ENCODE results near the gene SFN.
"Not testable (repeated sequence)": the region's sequence is repeated elsewhere in the genome, so short reads cannot be mapped to it uniquely, and the experiment has no call there.

The SFN gene

GRCh38 chr1:26861889-26862378 lies 1.0 kb upstream of the SFN start:
- peaks cover 25% of the 10 kb centered on the region for H3K36me3 ChIP-seq
- TF ChIP-seq, protein P1, sequence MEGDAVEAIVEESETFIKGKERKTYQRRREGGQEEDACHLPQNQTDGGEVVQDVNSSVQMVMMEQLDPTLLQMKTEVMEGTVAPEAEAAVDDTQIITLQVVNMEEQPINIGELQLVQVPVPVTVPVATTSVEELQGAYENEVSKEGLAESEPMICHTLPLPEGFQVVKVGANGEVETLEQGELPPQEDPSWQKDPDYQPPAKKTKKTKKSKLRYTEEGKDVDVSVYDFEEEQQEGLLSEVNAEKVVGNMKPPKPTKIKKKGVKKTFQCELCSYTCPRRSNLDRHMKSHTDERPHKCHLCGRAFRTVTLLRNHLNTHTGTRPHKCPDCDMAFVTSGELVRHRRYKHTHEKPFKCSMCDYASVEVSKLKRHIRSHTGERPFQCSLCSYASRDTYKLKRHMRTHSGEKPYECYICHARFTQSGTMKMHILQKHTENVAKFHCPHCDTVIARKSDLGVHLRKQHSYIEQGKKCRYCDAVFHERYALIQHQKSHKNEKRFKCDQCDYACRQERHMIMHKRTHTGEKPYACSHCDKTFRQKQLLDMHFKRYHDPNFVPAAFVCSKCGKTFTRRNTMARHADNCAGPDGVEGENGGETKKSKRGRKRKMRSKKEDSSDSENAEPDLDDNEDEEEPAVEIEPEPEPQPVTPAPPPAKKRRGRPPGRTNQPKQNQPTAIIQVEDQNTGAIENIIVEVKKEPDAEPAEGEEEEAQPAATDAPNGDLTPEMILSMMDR (IDR thresholded peaks at IDR 0.05), result no peak
- H3K27ac ChIP-seq, result no peak overlapping the region
- no peaks in the 10 kb centered on the region for H3K9me3 ChIP-seq
- H3K27me3 ChIP-seq, result peaks cover 24% of the 10 kb centered on the region
- no peak overlapping the region for H3K4me3 ChIP-seq (ENCODE audit: low read depth in 1 of 2, low read length in 1 of 2)
- peaks cover 18 to 23% of the 10 kb centered on the region in 2 experiments for H3K4me1 ChIP-seq (ENCODE audit: control insufficient read depth in 1 of 2, insufficient read depth in 1 of 2, low read depth in 1 of 2, low read length in 1 of 2)

DNA sequence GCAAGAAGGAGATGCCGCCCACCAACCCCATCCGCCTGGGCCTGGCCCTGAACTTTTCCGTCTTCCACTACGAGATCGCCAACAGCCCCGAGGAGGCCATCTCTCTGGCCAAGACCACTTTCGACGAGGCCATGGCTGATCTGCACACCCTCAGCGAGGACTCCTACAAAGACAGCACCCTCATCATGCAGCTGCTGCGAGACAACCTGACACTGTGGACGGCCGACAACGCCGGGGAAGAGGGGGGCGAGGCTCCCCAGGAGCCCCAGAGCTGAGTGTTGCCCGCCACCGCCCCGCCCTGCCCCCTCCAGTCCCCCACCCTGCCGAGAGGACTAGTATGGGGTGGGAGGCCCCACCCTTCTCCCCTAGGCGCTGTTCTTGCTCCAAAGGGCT lies 732 bp downstream of the SFN start:
- TF ChIP-seq, protein P1 (IDR thresholded peaks at IDR 0.05), result no peak
- Histone ChIP-seq H3K4me3 (ENCODE audit: low read depth in 1 of 2, low read length in 1 of 2) (peak overlapping the region in 1 of 2 experiments; percentile 72), H3K9me3 (no peaks in the 10 kb centered on the region), H3K27ac (no peak overlapping the region), H3K36me3 (peaks cover 7% of the 10 kb centered on the region), H3K4me1 (ENCODE audit: control insufficient read depth in 1 of 2, insufficient read depth in 1 of 2, low read depth in 1 of 2, low read length in 1 of 2) (peaks cover 18 to 23% of the 10 kb centered on the region in 2 experiments), H3K27me3 (peaks cover 24% of the 10 kb centered on the region)

GRCh38 chr1:26864610-26865480 lies 1.9 kb downstream of the SFN start:
- Histone ChIP-seq H3K4me1 (ENCODE audit: control insufficient read depth in 1 of 2, insufficient read depth in 1 of 2, low read depth in 1 of 2, low read length in 1 of 2) (peaks cover 18 to 23% of the 10 kb centered on the region in 2 experiments), H3K4me3 (ENCODE audit: low read depth in 1 of 2, low read length in 1 of 2) (peak overlapping the region; percentile 60 to 72)
- TF ChIP-seq, protein P1 (IDR thresholded peaks at IDR 0.05), result peak; percentile 67

GRCh38 chr1:26873097-26873496 lies 10.1 kb downstream of the SFN start:
- not testable (repeated sequence) for H3K4me3 ChIP-seq (ENCODE audit: low read depth in 1 of 2, low read length in 1 of 2); H3K36me3 ChIP-seq

More at GRCh38 chr1:26864610-26865480, 1.9 kb downstream of the SFN start:
- Histone ChIP-seq H3K27ac (peak overlapping the region; percentile 42), H3K27me3 (peaks cover 24% of the 10 kb centered on the region), H3K9me3 (no peaks in the 10 kb centered on the region), H3K36me3 (no peaks in the 10 kb centered on the region)

DNA sequence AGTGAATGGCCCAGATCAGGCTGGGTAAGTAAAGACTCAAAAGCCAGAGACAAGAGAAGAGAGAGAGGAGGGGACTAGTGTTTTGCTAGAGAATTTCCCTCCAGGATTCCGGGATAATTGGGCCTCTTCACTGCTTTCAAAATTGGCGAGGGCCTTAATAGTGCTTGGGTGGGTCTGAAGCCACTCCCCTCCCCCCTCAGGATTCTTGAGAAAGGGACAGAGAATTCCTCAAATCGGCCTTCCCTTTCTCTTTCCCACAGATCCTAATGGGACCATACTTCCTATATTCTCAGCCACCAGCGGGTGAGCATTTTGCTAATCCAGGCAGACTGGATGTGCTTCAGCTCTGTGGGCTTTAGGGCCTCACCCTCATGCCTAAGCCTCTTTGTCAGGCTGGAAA lies 11.9 kb downstream of the SFN start:
- H3K4me1 ChIP-seq (ENCODE audit: control insufficient read depth in 1 of 2, insufficient read depth in 1 of 2, low read depth in 1 of 2, low read length in 1 of 2), result no peaks in the 10 kb centered on the region
- no peaks in the 10 kb centered on the region for H3K27me3 ChIP-seq
- no peak overlapping the region for H3K4me3 ChIP-seq (ENCODE audit: low read depth in 1 of 2, low read length in 1 of 2)
- no peak overlapping the region for H3K27ac ChIP-seq
- no peaks in the 10 kb centered on the region for H3K9me3 ChIP-seq
- peaks cover 21% of the 10 kb centered on the region for H3K36me3 ChIP-seq
- TF ChIP-seq, protein P1 (IDR thresholded peaks at IDR 0.05), result no peak

More at GRCh38 chr1:26873097-26873496, 10.1 kb downstream of the SFN start:
- not testable (repeated sequence) for H3K4me1 ChIP-seq (ENCODE audit: control insufficient read depth in 1 of 2, insufficient read depth in 1 of 2, low read depth in 1 of 2, low read length in 1 of 2); H3K27ac ChIP-seq; H3K9me3 ChIP-seq; H3K27me3 ChIP-seq

GRCh38 chr1:26877326-26877725 lies 14.4 kb downstream of the SFN start:
- TF ChIP-seq, protein P1 (IDR thresholded peaks at IDR 0.05), result no peak
- no peaks in the 10 kb centered on the region for H3K9me3 ChIP-seq
- no peaks in the 10 kb centered on the region for H3K4me1 ChIP-seq (ENCODE audit: control insufficient read depth in 1 of 2, insufficient read depth in 1 of 2, low read depth in 1 of 2, low read length in 1 of 2)
- no peaks in the 10 kb centered on the region for H3K27me3 ChIP-seq
- H3K36me3 ChIP-seq, result peaks cover 45% of the 10 kb centered on the region
- H3K27ac ChIP-seq, result no peak overlapping the region
- no peak overlapping the region for H3K4me3 ChIP-seq (ENCODE audit: low read depth in 1 of 2, low read length in 1 of 2)
